ENCODE data around the gene ARHGEF28. TPM values are rescaled to one million over a fixed set of nuclear protein-coding genes. Genes with fewer than 3 reads are reported as not detected.

The ARHGEF28 gene
- total RNA-seq, 2 experiments from 2014 or later: not detected

DNA sequence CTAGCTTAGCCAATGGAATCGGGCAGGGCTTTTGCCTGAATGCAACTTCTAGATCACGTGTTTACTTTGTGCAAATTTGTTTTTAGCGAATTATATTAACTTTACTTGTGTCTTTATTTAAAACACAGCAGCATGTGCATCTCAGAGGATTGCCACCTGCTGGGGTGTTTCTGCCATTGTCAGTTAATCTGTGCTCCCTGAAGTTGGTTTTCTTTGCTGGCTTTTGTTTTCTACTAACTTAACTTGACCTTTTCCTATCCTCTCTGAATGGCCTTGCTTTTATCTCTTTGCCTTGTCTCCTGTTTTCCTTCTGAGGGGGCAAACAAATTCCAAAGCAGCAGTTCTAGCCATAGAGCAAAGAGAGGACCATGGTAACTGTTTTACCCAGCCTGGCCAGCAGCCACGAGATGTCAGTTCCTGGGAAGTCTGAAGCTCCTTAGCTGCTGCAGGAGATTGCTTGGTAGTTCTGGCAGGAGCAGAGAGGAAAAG, 67.6 kb downstream of the ARHGEF28 start:
- Mint-ChIP-seq H3K27ac (no peak overlapping the region), H3K4me1 (peaks cover 9% of the 10 kb centered on the region), H3K4me3 (no peak overlapping the region), H3K9me3 (no peaks in the 10 kb centered on the region), H3K27me3 (peaks cover 15% of the 10 kb centered on the region), H3K36me3 (ENCODE audit: low read depth) (no peaks in the 10 kb centered on the region)
- DNase-seq: no peak
- ChIA-PET CTCF (interaction anchor here (1.2 to 2.6 kb wide), 3 partner anchors 97 to 103 kb away, joined by 5 to 13 read pairs (median 6); no protein-coding TSS in a partner anchor), POLR2A (no interaction called here)

DNA sequence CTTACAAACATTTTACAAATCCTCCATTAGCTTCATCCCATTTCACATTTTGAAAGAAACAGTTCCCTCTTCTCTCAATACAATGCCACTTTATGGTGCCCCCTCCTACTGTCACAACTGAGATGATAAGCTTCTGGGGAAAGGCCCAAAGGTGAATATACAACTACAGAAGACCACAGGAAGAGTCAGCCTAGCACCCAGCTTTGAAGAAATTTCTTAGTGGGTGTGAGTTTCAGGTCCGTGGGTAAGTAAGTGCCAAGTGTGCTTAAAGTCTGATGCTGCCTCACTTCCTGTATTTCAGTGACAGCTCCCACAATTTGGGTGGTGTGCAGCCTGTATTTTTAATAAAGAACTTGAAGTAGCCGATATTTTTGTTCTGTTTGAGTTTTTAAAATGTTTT, 68.1 kb downstream of the ARHGEF28 start:
- Mint-ChIP-seq H3K9me3 (no peaks in the 10 kb centered on the region), H3K4me3 (no peak overlapping the region), H3K36me3 (ENCODE audit: low read depth) (no peaks in the 10 kb centered on the region), H3K27me3 (peaks cover 20% of the 10 kb centered on the region), H3K4me1 (peaks cover 9% of the 10 kb centered on the region), H3K27ac (no peak overlapping the region)
- no peak for DNase-seq
- ChIA-PET CTCF (interaction anchor here (1.2 to 2.6 kb wide), 3 partner anchors 97 to 103 kb away, joined by 5 to 13 read pairs (median 6); no protein-coding TSS in a partner anchor), POLR2A (no interaction called here)

DNA sequence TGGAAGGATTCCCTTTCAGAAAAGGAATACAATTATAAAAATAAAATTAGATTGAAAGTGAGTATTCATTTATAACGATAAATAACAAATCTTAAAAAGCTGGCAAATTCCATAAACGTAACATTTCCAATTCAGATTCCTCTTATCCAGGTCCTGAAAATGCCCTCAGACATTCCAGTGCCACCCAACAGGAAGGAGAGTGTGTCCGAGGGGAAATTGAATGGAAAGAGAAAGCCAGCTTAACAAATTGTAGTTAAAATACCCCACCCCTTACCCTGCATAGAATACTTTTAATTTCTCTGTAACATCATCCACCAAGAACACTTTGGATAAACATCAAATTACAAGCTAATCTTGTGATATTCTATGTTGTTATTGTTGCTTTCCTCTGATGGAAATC, 72.0 kb downstream of the ARHGEF28 start:
- Mint-ChIP-seq H3K4me1 (peaks cover 9% of the 10 kb centered on the region), H3K36me3 (ENCODE audit: low read depth) (no peaks in the 10 kb centered on the region), H3K4me3 (no peak overlapping the region), H3K9me3 (no peaks in the 10 kb centered on the region), H3K27me3 (peaks cover 22% of the 10 kb centered on the region), H3K27ac (no peak overlapping the region)
- ChIA-PET POLR2A (no interaction called here), CTCF (no interaction called here)
- DNase-seq: no peak

DNA sequence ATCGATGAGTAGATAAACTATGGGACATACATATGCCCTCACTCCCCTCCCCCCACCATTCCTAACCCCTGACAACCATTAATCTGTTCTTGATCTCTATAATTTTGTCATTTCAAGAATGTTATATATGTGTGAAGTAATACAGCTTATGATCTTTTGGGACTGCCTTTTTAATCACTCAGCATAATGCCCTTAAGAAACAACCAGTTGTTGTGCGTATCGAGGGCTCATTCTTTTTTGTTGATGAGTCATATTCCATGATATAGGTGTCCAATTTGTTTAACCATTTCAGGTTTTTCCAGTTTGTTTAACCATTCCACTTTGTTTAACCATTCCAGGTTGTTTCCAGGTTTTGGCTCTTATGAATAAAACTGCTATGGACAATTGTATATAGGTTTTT, 75.6 kb downstream of the ARHGEF28 start:
- no peak overlapping the region for H3K27ac Mint-ChIP-seq
- CTCF ChIA-PET: no interaction called here
- no peaks in the 10 kb centered on the region for H3K4me1 Mint-ChIP-seq

DNA sequence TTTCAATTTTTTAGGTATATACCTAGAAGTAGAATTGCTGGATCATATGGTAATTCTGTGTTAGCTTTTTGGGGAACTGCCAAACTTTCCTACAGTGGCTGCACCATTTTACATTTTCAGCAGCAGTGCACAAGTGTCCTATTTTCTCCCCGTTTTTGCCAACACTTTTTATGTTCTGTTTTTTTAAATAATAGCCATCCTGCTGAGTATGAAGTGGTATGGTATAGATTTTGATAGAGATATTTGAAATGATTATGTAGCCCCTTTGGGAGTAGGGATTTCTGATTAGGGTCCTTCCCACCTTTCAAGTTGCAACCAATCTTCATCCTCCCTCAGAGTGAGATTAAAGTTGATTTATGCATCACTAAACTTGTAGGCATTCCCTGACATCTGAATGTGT, 76.5 kb downstream of the ARHGEF28 start:
- no peak for DNase-seq
- Mint-ChIP-seq H3K27me3 (peaks cover 17% of the 10 kb centered on the region), H3K27ac (no peak overlapping the region), H3K4me3 (no peak overlapping the region), H3K9me3 (no peaks in the 10 kb centered on the region), H3K4me1 (no peaks in the 10 kb centered on the region), H3K36me3 (ENCODE audit: low read depth) (no peaks in the 10 kb centered on the region)
- POLR2A ChIA-PET: no interaction called here
- CTCF ChIA-PET: no interaction called here

More for the DNA sequence above, 75.6 kb downstream of the ARHGEF28 start:
- H3K27me3 Mint-ChIP-seq: peaks cover 16% of the 10 kb centered on the region
- no peak for DNase-seq
- no peak overlapping the region for H3K4me3 Mint-ChIP-seq
- no peaks in the 10 kb centered on the region for H3K9me3 Mint-ChIP-seq
- POLR2A ChIA-PET: no interaction called here
- H3K36me3 Mint-ChIP-seq (ENCODE audit: low read depth): no peaks in the 10 kb centered on the region

DNA sequence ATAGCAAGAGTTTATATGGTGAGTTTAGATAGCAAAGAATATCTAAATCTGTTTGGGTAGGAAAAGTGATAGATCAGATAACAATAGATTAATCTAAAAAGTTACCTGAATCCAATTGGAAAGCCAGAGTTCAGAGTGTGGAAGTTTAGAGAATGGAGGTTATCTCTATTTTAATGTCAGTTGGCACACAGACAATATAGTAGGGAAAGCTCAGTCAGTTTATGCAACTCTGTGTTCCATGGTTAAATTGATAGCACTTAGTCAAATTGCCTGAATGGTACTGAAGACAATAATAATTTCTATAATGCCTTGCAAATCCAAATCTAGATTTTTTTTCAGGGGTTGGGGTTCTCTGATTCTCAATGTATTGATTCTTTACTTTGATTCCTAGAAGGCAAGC, 77.0 kb downstream of the ARHGEF28 start:
- Mint-ChIP-seq H3K27me3 (peaks cover 15% of the 10 kb centered on the region), H3K27ac (no peak overlapping the region), H3K9me3 (no peaks in the 10 kb centered on the region), H3K4me1 (no peaks in the 10 kb centered on the region), H3K4me3 (no peak overlapping the region), H3K36me3 (ENCODE audit: low read depth) (no peaks in the 10 kb centered on the region)
- no peak for DNase-seq
- POLR2A ChIA-PET: no interaction called here
- CTCF ChIA-PET: no interaction called here

DNA sequence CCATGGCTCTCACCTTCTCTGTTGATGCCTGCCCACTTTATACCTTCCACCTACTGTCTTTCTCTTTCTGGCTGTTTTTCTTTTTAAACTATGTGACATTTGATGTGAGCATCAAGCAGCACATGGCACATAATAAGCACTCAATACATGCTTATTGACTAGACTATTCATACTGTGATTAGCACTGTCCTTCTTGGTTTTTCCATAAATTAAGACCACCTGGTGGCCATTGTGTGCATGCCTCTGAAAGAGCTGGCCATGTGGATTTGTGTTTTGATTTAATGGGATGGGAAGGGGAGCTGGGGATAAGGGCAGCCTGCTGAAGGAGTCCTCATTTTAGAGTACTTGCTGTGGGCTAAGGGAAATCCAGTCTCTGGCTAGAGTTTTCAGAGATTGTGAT, 79.4 kb downstream of the ARHGEF28 start:
- CTCF ChIA-PET: no interaction called here
- POLR2A ChIA-PET: no interaction called here
- no peaks in the 10 kb centered on the region for H3K4me1 Mint-ChIP-seq
- no peak overlapping the region for H3K4me3 Mint-ChIP-seq
- H3K27ac Mint-ChIP-seq: no peak overlapping the region
- no peak for DNase-seq
- peaks cover 10% of the 10 kb centered on the region for H3K27me3 Mint-ChIP-seq
- H3K9me3 Mint-ChIP-seq: no peaks in the 10 kb centered on the region
- H3K36me3 Mint-ChIP-seq (ENCODE audit: low read depth): no peaks in the 10 kb centered on the region

DNA sequence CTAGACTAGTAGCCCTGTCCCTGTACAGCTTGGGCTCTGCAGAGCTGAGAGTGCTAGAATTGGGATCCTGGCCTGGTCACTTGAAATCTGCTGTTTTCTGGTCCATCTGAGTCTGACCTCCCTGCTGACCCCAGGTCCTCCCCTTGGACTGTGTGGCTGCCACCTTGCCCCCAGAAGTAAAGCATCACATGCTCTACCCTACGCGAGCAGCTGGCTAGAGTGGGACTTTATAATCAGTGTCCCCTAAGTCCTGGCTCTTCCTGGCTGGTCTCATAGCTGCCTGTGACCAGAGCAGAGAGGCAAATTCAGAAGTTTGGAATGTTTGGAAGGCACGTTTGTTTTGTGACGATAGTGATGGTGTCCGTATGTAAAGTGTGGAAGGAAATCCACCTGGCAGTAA, 81.0 kb downstream of the ARHGEF28 start:
- no peak for DNase-seq
- Mint-ChIP-seq H3K36me3 (ENCODE audit: low read depth) (no peaks in the 10 kb centered on the region), H3K9me3 (no peaks in the 10 kb centered on the region), H3K4me3 (no peak overlapping the region), H3K27me3 (peaks cover 6% of the 10 kb centered on the region), H3K4me1 (no peaks in the 10 kb centered on the region), H3K27ac (no peak overlapping the region)
- ChIA-PET CTCF (no interaction called here), POLR2A (no interaction called here)

DNA sequence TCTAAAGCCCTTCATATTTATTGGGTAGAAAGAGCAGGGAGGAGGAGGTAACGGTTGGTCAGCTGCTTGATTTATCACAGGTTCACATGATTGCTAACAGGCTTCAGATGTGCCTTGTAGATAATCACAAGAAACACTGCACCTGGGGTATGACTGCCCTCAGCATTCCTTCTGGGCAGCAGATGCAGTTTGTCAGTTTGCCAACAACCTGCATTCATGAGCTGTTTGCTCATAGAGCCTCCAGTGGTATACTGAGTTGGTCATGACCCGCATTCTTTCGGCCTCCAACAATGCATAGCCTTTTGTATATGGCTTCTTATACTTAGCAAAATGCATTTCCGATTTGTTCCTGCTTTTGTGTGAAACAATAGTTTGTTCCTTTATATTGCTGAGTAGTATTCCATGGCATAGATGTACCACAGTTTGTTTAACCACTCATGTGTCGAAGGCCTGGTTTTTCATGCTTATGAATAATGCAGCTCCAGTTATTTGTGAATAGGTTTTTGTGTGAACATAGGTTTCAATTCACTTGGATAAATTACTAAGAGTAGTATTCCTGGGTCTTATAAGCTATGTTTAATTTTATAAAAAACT, 83.6 kb downstream of the ARHGEF28 start:
- H3K9me3 Mint-ChIP-seq: no peaks in the 10 kb centered on the region
- no peak overlapping the region for H3K4me3 Mint-ChIP-seq
- H3K4me1 Mint-ChIP-seq: no peaks in the 10 kb centered on the region
- no peaks in the 10 kb centered on the region for H3K36me3 Mint-ChIP-seq (ENCODE audit: low read depth)
- ChIA-PET POLR2A (no interaction called here), CTCF (no interaction called here)
- H3K27me3 Mint-ChIP-seq: peaks cover 10% of the 10 kb centered on the region
- no peak overlapping the region for H3K27ac Mint-ChIP-seq
- DNase-seq: no peak

DNA sequence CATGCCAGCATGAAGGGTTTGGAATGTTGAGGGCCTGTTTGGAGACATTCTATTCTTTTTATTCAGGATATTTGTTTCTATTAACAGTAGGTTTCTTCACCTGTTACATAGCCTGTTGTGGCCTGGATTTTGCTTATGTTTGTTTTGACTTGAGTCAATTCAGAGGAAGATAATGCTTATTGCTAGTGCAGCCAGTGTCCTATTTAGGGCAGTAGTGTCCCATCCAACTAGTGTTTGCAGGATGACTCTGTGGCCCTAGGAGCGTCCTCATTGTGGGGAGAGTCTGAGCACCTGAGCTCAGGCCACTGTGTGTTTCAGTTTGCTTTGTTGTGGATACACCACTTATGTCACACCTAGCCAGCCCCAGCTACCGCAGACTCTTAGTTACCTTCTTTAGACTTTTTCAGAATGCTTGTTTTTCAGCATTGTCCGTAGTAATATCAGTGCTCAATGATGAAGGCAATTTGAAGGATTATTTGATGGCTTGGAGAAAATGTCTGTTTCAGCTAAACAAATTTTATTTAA, 90.3 kb downstream of the ARHGEF28 start:
- H3K4me1 Mint-ChIP-seq: no peaks in the 10 kb centered on the region
- CTCF ChIA-PET: no interaction called here
- H3K27me3 Mint-ChIP-seq: peaks cover 11% of the 10 kb centered on the region
- H3K36me3 Mint-ChIP-seq (ENCODE audit: low read depth): no peaks in the 10 kb centered on the region
- DNase-seq: no peak
- no peaks in the 10 kb centered on the region for H3K9me3 Mint-ChIP-seq
- no peak overlapping the region for H3K27ac Mint-ChIP-seq
- POLR2A ChIA-PET: no interaction called here
- H3K4me3 Mint-ChIP-seq: no peak overlapping the region

DNA sequence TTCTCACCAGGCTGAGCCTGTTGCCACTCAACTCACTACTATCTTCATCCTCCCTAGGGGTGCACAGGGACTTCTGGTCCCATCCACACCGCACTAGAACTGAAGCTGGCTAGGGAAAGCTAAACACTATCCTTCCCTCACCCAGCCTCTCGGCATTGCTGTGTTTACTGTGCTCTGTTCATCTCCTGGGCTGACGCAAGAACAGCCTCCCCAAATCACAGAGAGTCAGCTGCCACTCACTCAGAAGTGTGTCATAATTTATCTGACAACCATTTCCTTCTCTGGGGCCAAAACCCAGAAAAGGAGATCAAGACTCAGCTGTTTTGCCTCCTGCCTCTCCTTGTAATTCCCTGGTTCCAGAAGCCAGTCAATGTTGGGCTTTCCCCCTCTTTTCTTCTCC, 92.8 kb downstream of the ARHGEF28 start:
- no peak for DNase-seq
- ChIA-PET POLR2A (no interaction called here), CTCF (no interaction called here)
- H3K4me3 Mint-ChIP-seq: no peak overlapping the region
- H3K36me3 Mint-ChIP-seq (ENCODE audit: low read depth): no peaks in the 10 kb centered on the region
- H3K27me3 Mint-ChIP-seq: peaks cover 13% of the 10 kb centered on the region
- no peak overlapping the region for H3K27ac Mint-ChIP-seq
- H3K9me3 Mint-ChIP-seq: no peaks in the 10 kb centered on the region
- H3K4me1 Mint-ChIP-seq: no peaks in the 10 kb centered on the region

DNA sequence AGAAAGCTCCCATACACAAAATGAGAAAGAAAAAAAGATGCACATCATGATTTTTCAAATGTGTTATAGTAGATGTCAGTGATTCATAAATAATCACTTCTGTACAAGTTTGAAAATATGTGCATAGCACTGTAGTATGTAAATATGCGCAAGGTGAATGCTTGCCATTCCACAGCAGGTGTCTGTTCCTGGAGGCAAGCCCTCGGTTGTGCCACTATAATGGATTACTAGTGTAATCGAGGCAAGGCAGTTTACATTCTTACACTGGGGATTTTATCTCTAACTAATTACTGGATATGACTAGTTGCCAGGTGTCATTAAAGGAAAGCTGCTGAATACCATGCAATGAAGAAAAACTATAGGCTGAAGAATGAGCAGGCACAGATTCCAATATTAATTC, 93.6 kb downstream of the ARHGEF28 start:
- H3K4me1 Mint-ChIP-seq: no peaks in the 10 kb centered on the region
- no peak for DNase-seq
- no peak overlapping the region for H3K27ac Mint-ChIP-seq
- ChIA-PET CTCF (no interaction called here), POLR2A (no interaction called here)
- H3K9me3 Mint-ChIP-seq: no peaks in the 10 kb centered on the region
- no peaks in the 10 kb centered on the region for H3K36me3 Mint-ChIP-seq (ENCODE audit: low read depth)
- H3K27me3 Mint-ChIP-seq: peaks cover 9% of the 10 kb centered on the region
- H3K4me3 Mint-ChIP-seq: no peak overlapping the region

DNA sequence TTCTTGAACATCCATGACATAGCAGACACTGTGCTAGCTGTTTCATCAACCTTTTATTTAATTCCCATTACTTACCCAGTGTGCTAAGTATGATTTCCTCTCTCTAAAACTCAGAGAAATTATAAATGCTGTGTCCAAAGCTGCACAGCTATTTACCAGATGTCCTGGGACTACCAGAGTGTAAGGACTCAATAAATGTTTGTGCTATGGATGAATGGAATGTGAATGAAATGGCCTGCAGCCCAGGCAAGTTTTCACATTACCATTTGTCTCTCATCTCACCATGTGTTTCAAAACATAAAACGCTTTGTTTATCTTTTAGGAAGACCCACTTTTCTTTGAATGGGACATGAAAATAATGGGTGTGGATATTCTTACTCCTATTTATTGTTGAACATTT, 96.2 kb downstream of the ARHGEF28 start:
- H3K27me3 Mint-ChIP-seq: peaks cover 11% of the 10 kb centered on the region
- no peak for DNase-seq
- H3K4me3 Mint-ChIP-seq: no peak overlapping the region
- CTCF ChIA-PET: interaction anchor here (1.6 kb wide), 1 partner anchor 131 kb away, joined by 5 read pairs; no protein-coding TSS in a partner anchor
- H3K27ac Mint-ChIP-seq: no peak overlapping the region
- POLR2A ChIA-PET: no interaction called here
- H3K36me3 Mint-ChIP-seq (ENCODE audit: low read depth): no peaks in the 10 kb centered on the region
- no peaks in the 10 kb centered on the region for H3K4me1 Mint-ChIP-seq
- no peaks in the 10 kb centered on the region for H3K9me3 Mint-ChIP-seq

DNA sequence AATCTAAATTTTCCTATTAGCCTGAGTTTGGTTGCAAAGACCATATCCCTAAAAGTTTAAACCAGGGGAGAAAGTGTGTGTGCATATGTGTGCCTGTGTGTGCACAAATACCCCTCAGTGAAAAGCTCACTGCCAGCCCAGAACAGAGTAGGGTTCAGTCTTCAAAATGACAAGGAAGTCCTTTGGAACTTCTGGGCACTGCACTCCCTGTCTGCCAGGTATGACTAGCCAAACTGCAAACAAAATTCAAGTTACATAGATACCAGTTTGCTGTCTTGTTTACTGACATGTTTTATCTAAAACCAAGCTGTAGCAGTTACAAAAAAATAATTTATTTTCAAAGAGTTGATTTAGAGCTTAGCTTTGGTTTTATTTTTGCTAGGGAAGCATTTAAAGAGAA, 100.1 kb downstream of the ARHGEF28 start:
- H3K4me1 Mint-ChIP-seq: no peaks in the 10 kb centered on the region
- peaks cover 18% of the 10 kb centered on the region for H3K27me3 Mint-ChIP-seq
- no peak overlapping the region for H3K4me3 Mint-ChIP-seq
- DNase-seq: no peak
- no peak overlapping the region for H3K27ac Mint-ChIP-seq
- no peaks in the 10 kb centered on the region for H3K36me3 Mint-ChIP-seq (ENCODE audit: low read depth)
- CTCF ChIA-PET: no interaction called here
- no peaks in the 10 kb centered on the region for H3K9me3 Mint-ChIP-seq
- POLR2A ChIA-PET: no interaction called here

All from activated CD4-positive, alpha-beta memory T cell treated with anti-CD3 and anti-CD28 coated beads, Interleukin-2, amount 10 ng/mL, durations not matched to agents 7 days and 5 days (primary cell).